HG02973 (cell line): Measurements from ENCODE around the gene TREH.
A peak's percentile ranks its signal among the peaks of the same experiment; 100 is the strongest.
"Not testable (repeated sequence)": the region's sequence is repeated elsewhere in the genome, so short reads cannot be mapped to it uniquely, and the experiment has no call there.

Source experiments
- ATAC-seq: cut with Tn5 transposase; IDR thresholded peaks from one replicate; pipeline ENCODE4 v1.9.1; 2021; ENCODE audit warnings: moderate library complexity; ENCODE audit not compliant: unreplicated experiment

TREH gene

DNA sequence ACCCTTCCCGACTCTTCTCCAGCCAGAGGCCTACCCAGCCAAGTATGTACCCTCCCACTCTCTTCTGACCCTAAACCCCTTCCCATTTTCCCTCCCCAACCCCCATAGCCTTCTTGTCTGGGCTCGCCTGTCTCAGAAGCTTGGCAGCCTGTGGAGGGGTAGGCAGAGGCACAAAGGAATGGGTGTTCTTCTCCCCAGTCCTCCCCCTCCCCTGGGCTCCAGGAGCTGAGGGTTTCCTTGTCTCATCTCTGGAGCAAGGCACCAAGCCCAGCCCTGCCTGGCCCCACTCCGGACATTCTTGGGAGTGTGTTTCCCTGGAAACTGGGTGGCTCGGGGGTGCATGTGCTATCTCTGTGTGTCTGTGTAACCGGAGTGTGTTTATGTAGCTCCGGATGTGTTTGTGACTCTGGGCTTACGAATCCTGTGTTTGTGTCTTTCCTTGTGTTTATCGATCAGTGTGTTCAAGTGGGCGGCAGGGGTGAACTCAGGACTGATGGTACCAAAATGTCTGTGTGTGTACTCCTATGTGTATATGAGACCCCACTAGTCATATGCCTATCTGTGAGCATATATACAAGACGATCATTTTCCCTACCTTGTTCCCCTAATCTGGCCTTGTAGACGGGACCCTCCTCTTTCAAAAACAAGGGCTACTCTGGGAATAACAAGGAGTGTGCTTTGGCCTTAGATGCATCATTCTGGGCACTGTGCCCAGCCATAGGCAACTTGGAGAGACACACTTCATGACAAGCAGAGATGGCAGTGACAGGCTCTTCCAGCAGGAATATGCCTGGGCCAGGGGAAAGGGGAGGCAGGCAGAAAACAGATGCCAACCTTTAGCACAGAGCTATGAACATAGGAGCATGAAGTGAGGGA lies 61.1 kb downstream of the TREH start:
- ATAC-seq: no peak

DNA sequence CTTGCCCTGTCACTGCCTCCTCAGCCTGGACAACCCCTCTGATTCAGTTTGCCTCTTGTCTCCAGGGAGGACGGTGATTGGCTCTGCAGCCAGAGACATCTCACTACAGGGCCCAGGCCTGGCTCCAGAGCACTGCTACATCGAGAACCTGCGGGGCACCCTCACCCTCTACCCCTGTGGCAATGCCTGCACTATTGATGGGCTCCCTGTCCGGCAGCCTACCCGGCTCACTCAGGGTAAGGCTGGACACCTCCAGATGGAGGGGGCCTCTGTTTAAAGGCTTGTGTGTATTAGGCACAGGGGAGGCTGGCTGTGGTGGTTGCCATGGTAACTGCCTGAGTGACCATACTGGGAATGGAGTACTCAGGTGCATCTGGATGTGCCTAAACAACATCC lies 63.5 kb downstream of the TREH start:
- no peak for ATAC-seq

- no peak for ATAC-seq
Observed at GRCh38 chr11:118615282-118615975, 64.0 kb downstream of the TREH start.

- ATAC-seq: no peak
Observed at GRCh38 chr11:118614511-118614910, 64.9 kb downstream of the TREH start.

DNA sequence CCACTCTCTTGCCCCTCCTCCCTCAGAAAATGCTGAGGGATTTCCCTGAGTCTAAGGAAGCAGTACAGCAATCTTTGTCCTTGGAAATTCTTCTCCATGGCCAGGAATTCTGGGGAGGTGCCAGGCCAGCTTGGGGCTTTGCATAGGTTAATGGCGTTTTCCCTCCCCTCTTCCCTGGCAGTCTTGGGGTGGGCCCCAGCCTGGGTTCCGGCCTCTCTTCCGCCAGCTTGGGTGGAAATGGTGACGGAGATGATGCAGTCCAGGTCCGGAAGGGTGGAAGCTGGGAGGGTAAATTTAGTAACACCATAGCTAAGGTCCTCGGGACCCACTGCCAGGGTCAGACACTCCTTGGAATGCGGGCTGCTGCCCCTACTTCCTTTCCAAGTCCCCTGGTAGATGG lies 67.1 kb downstream of the TREH start:
- ATAC-seq: no peak

DNA sequence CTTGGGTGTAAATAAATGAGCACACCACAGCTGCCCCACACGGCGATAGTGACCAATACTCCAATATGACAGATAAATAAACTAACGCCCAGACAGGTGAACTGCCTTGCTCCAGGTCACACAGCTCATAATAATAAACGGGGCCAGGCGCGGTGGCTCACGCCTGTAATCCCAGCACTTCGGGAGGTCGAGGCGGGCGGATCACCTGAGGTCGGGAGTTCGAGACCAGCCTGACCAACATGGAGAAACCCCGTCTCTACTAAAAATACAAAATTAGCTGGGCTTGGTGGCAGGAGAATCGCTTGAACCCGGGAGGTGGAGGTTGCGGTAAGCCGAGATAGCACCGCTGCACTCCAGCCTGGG lies 68.0 kb downstream of the TREH start:
- ATAC-seq: not testable (repeated sequence)

DNA sequence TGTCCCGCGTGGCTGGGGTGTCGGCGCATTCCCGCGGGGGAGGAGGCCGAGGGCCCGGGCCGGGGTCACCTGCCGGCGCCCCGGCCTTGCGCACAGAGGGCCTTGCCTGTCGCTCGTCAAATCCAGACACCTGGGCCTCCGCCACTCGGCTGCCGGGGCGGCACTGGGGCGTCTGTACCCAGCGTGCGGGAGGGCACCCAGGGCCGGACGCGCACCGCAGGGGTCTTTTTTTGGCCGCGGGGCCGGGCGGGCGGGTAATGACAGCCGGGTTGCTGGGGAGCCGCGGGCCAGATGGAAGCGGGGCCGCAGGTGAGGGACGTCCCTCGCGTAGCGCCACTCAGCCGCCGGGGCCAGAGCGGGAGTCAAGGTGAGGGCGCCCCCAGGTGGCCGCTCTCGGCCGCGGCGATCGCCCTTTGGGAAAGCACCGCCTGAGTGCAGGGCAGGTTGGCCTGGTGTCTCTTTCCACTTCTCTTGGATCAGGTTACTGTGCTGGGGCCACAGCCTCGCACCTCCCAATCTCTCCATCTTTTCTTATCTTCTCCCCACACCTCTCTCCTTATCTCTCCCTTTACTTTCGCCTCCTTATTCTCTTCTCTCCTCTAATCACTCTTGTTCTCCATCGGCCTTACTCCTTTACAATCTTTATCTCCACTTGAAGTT lies 68.5 kb downstream of the TREH start:
- ATAC-seq: peak; percentile 40

DNA sequence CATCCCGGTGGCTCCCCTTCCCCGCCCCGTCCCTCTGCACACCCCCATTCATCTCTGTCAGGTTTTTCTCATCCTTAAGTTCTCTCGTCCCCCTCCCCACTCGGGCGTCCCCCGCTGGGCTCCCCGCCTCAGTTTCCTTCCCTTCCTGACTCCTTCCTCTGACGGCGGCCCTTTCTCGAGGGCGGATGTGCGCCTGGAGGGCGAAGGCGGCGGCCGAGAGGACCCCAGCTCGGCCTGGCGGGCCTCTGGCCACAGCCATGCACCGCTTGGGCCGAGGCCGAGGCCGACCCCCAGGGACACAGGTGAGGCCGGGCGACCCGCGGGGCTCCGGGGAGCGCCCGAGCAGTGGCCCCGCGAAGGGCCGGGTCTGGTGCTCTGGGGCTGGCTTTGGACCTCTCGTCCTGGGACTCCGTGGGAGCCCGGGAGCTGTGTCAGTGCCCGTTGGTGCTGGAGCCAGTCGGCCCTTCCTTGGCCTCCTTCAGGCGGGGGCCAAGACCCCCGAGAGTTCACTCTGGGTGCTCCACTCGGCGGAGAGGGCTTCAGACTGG lies 69.2 kb downstream of the TREH start:
- ATAC-seq: no peak

DNA sequence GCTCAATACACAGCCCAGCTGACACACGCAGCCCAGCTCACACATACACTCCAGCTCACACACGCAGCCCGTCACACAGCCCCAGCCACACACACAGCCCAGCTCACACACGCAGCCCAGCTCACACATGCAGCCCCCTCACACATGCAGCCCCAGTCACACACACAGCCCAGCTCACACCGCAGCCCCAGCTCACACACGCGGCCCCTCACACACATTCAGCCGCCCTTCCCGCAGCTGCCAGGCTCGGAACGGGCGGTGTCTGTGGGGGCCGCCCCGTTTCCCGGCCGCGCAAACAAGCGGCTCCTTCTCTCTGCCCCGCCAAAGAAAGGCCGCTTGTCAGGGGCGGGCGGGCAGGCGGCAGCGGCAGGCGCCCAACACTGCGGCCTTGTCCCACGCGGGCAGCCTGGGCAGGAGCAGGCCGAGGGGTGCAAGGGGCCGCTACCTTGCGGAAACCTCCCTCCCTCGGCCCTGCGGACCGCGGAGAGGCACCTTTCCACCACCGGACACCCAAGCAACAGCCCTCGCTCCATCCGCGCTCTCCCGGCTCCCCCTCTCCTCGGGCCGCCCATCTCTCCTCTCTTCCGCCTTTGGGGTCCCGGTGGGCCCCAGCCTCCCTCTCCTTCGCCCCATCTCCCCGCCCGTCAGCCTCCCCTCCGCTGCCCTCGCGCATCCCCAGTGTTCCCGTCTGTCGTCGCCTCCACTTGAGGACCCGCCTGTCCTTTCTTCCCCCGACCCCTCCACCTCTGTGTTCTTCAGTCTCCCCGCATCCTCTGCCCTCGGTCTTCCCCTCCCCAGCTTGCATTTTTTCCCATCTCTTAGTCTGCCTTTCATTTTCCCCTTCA lies 69.8 kb downstream of the TREH start:
- ATAC-seq: no peak

DNA sequence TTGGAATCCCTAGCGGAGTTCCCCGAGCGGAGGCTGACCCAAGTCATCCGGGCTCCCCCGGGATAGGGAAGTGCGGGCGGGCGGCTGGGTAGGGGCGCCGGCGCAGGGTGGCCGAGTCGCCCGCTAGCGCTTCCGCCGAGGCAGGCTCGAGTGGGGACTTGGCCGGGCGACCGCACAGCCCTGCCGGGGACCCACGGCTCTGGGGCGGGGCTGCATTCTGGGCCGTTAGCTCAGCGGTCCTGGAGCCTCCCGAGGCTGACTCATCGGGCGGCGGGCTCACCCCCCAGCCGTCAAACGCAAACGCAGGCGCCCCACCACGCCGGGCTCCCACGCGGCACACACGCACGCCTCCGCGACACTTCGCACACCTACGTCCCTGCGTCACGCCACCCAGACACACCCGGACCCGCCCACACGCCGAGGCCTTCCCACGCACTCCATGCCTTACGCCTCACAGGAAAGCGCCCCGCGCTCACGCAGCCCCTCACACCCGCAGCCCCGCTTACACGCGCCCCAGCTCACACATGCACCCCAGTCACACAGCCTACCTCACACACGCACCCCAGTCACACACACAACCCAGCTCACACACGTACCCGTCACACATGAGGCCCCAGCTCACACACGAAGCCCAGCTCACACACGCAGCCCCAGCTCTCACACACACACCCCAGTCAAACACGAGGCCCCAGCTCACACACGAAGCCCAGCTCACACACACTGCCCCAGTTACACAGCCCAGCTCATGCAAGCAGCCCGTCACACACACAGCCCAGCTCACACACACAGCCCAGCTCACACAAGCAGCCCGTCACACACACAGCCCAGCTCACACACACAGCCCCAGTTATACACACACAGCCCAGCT lies 70.9 kb downstream of the TREH start:
- ATAC-seq: no peak

- no peak for ATAC-seq
Observed at GRCh38 chr11:118607401-118608359, 71.8 kb downstream of the TREH start, which contains the start of gene PHLDB1. Gene PHLDB1, plus strand, starts transcription at chr11:118607615. Its CDS starts 6,222 bp downstream, at chr11:118613837.
